B cell (primary cell): ENCODE results near the gene SERPINE1.

Experiments used
- EZH2 ChIP-seq: IDR thresholded peaks from 2 replicates; pipeline ENCODE4 v1.6.1; 2012; ENCODE audit warnings: borderline replicate concordance, low read depth, mild to moderate bottlenecking, moderate library complexity, low read length; ENCODE audit not compliant: insufficient read depth, poor library complexity, severe bottlenecking
- TF ChIP-seq, protein P1 (sequence below): fragments of 200-600 bp; IDR thresholded peaks from one replicate; pipeline ENCODE4 v1.8.0; 2022; ENCODE audit warnings: antibody characterized with exemption, mild to moderate bottlenecking

- TF ChIP-seq, protein P1, sequence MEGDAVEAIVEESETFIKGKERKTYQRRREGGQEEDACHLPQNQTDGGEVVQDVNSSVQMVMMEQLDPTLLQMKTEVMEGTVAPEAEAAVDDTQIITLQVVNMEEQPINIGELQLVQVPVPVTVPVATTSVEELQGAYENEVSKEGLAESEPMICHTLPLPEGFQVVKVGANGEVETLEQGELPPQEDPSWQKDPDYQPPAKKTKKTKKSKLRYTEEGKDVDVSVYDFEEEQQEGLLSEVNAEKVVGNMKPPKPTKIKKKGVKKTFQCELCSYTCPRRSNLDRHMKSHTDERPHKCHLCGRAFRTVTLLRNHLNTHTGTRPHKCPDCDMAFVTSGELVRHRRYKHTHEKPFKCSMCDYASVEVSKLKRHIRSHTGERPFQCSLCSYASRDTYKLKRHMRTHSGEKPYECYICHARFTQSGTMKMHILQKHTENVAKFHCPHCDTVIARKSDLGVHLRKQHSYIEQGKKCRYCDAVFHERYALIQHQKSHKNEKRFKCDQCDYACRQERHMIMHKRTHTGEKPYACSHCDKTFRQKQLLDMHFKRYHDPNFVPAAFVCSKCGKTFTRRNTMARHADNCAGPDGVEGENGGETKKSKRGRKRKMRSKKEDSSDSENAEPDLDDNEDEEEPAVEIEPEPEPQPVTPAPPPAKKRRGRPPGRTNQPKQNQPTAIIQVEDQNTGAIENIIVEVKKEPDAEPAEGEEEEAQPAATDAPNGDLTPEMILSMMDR, result no peak
- TF ChIP-seq EZH2, result no peak
These were observed 35.8 kb downstream of the SERPINE1 start for GRCh38 chr7:101162551-101163278.
